Activated T-cell treated with anti-CD3 and anti-CD28 coated beads, Interleukin-2, amount 50 U/mL, for 4 hours (primary cell): ENCODE data around the gene SNCB. TPM values are rescaled to one million over a fixed set of nuclear protein-coding genes. Genes with fewer than 3 reads are reported as not detected.

Experiments
- ATAC-seq, 2 donors: fragments of 200-7000 bp; cut with Tn5 transposase; one replicate each; pipeline ENCODE4 v1.10.0; 2021
- DNase-seq: peaks from one replicate; pipeline ENCODE4 v3.0.0-alpha.2; 2020
- H3K27me3 Mint-ChIP-seq: one replicate; pipeline ENCODE4 v1.8.0; 2021; ENCODE audit warnings: low read depth, mixed read lengths
- H3K36me3 Mint-ChIP-seq: one replicate; pipeline ENCODE4 v1.8.0; 2022; ENCODE audit warnings: mixed read lengths; ENCODE audit not compliant: insufficient read depth
- H3K4me1 Mint-ChIP-seq: one replicate; pipeline ENCODE4 v1.8.0; 2021; ENCODE audit warnings: low read depth, mixed read lengths
- H3K4me3 Mint-ChIP-seq: one replicate; pipeline ENCODE4 v1.8.0; 2021; ENCODE audit warnings: mild to moderate bottlenecking, moderate library complexity, mixed read lengths
- H3K9me3 Mint-ChIP-seq: one replicate; pipeline ENCODE4 v1.8.0; 2021; ENCODE audit warnings: mixed read lengths
- total RNA-seq, 3 donors: library from RNA; stranded (reverse); gene quantifications; one replicate each; pipeline ENCODE4 v1.2.1, GENCODE V29; 2021

Gene SNCB
- total RNA-seq, 3 donors from 2014 or later = not detected

DNA sequence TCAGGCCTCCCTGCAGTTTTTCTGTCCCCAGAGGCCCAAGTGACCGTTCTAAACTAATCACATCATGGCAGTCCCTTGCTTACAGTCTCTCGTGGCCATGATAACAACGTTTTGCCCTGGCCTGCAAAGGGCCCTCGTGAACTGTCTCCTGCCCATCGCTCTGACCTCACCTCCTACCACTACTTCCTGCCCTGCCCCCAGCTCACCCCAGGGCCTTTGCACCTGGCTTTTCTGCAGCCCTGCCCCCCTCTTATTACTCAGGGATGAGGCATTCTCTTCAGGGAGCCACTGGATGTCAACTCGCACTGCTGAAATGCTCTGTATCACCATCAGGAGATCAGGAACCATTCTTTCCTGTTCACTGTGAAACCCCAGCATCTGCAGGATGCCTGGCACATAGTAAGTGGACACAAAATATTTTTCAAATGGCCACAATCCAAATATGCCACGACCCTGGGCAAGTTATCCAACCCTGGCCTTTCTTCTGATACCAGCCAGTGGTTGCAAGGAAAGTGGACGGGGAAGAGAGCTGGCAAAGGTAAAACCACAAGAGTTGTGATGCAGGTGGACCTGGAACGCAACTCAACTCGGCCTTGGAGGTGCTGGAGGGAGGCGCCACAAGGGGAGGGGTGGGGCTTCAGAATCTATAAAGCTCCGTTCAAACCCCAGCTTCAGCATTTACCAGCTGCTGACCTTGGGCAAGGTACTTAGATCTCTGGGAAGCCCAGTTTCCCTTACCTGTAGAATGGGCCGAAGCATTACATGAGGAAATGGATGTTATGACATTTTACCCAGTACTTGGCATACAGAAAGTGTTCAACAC, 1.7 kb downstream of the SNCB start:
- DNase-seq = no peak
- Mint-ChIP-seq H3K27me3 (peaks cover 65% of the 10 kb centered on the region), H3K36me3 (no peaks in the 10 kb centered on the region), H3K4me1 (peaks cover 15% of the 10 kb centered on the region), H3K9me3 (no peaks in the 10 kb centered on the region), H3K4me3 (no peak overlapping the region)
- no peak for ATAC-seq

DNA sequence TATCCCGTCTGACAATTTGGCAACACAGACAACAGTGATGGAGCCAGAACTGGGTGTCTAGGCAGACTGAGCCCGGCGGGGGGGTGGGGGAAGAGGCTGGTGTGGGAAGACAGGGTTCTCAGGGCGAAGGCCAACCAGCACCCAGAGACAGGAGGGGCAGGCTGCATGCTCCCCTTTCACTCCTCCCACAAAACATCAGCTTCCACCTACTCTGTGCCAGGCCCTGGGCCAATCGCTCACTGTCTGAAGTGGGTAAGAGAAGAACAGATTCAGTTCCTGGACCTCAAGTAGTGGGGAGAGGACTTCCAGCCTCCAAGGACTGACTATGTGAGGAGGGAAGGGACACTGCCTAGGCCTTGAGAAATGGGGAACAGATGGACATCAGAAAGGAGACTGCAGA, 2.8 kb downstream of the SNCB start:
- Mint-ChIP-seq H3K27me3 (peaks cover 59% of the 10 kb centered on the region), H3K9me3 (no peaks in the 10 kb centered on the region), H3K36me3 (no peaks in the 10 kb centered on the region), H3K4me3 (no peak overlapping the region), H3K4me1 (peaks cover 13% of the 10 kb centered on the region)
- ATAC-seq (no peak), DNase-seq (no peak)

DNA sequence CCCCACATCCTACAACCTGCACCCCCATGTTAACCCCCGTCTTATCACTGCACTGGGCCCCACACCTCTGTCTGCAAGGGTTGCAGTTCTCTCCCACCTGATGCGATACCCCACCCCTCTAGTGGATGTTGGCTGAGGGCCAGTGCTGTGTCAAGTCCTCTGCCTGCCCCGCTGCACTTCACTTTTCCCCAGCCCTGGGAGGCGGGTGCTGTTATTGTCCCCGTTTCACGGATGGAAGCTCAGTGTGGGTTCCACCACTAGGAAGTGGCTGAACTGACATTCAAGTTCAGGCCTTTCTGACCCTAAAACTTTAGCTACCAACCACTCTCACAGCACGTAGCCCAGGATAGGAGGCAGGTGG, 3.5 kb downstream of the SNCB start:
- DNase-seq = no peak
- Mint-ChIP-seq H3K9me3 (no peaks in the 10 kb centered on the region), H3K27me3 (peaks cover 59% of the 10 kb centered on the region), H3K4me1 (peaks cover 13% of the 10 kb centered on the region), H3K4me3 (no peak overlapping the region), H3K36me3 (no peaks in the 10 kb centered on the region)
- no peak for ATAC-seq

DNA sequence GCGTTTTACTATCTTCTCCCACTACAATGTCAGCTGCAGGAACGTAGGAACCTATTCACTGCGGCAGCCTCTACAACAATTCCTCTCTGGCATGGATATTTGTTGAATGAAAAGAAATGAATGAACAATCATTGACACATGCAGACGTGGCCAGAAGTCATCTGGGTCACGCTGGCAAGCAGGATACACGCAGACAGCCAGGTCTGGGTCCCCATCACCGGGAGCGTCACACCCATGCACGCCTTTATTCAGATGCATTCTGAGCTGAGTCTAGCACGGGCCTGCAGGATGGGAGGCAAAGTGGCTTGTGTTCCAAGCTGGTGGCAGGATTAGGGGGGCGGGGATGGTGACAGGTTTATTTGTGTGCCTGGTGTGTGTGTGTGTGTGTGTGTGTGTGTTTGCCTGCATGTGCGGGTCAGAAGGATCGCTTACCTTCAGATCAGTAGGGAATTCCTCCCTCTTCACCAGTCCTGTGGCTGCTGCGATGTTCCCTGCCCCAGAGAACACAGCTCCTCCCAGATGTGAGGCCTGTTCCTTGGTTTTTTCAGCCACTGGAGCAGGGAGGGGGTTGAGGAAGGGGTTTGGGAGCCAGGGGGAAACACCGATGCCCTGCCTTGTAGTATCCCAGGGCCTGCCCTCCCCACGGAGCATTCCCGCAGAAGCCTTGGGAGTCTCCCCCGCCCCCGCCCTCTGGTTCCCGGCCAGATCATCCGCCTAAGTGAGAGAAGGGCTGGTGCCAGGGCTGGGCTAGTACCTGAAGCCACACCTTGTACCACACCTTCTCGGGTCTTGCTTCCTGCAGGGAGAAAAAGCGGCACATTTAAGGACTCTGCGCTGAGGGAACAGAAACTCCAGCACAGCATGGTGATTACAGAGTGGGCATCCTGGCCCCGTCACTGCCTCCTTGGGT, 4.1 kb downstream of the SNCB start:
- peaks cover 13% of the 10 kb centered on the region for H3K4me1 Mint-ChIP-seq
- no peak overlapping the region for H3K4me3 Mint-ChIP-seq
- ATAC-seq (no peak), DNase-seq (no peak)
- no peaks in the 10 kb centered on the region for H3K9me3 Mint-ChIP-seq
- H3K36me3 Mint-ChIP-seq = no peaks in the 10 kb centered on the region
- H3K27me3 Mint-ChIP-seq = peaks cover 59% of the 10 kb centered on the region

DNA sequence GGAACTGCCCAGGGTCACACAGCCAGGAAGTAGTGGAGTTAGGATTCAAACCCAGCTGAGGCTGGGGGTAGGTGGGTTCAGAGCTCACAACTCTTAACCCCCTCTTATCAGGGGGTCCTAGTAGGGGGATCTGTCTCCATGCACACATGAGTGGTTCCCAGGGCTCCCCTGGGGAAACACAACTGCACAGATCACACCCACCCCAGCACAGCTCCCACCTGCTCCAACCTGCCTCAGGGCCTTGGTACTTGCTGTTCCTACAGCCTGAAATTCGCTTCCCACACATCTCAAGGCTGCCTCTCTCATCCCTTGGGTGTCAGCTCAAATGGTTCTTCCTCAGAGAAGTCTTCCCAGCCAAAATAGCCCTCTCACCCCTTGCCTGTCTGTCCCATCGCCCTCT, 4.8 kb downstream of the SNCB start:
- Mint-ChIP-seq H3K4me3 (no peak overlapping the region), H3K27me3 (peaks cover 56% of the 10 kb centered on the region), H3K36me3 (no peaks in the 10 kb centered on the region), H3K9me3 (no peaks in the 10 kb centered on the region), H3K4me1 (peaks cover 10% of the 10 kb centered on the region)
- DNase-seq = no peak
- no peak for ATAC-seq

GRCh38 chr5:176624938-176625337, 5.4 kb downstream of the SNCB start:
- H3K36me3 Mint-ChIP-seq = no peaks in the 10 kb centered on the region
- peaks cover 14% of the 10 kb centered on the region for H3K4me1 Mint-ChIP-seq
- no peaks in the 10 kb centered on the region for H3K9me3 Mint-ChIP-seq
- peaks cover 61% of the 10 kb centered on the region for H3K27me3 Mint-ChIP-seq
- ATAC-seq (no peak), DNase-seq (no peak)
- no peak overlapping the region for H3K4me3 Mint-ChIP-seq

GRCh38 chr5:176624142-176624541, 6.2 kb downstream of the SNCB start:
- ATAC-seq (no peak), DNase-seq (no peak)
- H3K4me1 Mint-ChIP-seq = peaks cover 15% of the 10 kb centered on the region
- H3K4me3 Mint-ChIP-seq = no peak overlapping the region
- H3K36me3 Mint-ChIP-seq = no peaks in the 10 kb centered on the region
- H3K27me3 Mint-ChIP-seq = peaks cover 62% of the 10 kb centered on the region
- H3K9me3 Mint-ChIP-seq = no peaks in the 10 kb centered on the region

- H3K4me3 Mint-ChIP-seq = no peak overlapping the region
- DNase-seq = no peak
- H3K9me3 Mint-ChIP-seq = no peaks in the 10 kb centered on the region
- H3K4me1 Mint-ChIP-seq = peaks cover 16% of the 10 kb centered on the region
- no peaks in the 10 kb centered on the region for H3K36me3 Mint-ChIP-seq
- ATAC-seq = no peak
- H3K27me3 Mint-ChIP-seq = peaks cover 58% of the 10 kb centered on the region
Measured at GRCh38 chr5:176621661-176622079, 8.7 kb downstream of the SNCB start.

DNA sequence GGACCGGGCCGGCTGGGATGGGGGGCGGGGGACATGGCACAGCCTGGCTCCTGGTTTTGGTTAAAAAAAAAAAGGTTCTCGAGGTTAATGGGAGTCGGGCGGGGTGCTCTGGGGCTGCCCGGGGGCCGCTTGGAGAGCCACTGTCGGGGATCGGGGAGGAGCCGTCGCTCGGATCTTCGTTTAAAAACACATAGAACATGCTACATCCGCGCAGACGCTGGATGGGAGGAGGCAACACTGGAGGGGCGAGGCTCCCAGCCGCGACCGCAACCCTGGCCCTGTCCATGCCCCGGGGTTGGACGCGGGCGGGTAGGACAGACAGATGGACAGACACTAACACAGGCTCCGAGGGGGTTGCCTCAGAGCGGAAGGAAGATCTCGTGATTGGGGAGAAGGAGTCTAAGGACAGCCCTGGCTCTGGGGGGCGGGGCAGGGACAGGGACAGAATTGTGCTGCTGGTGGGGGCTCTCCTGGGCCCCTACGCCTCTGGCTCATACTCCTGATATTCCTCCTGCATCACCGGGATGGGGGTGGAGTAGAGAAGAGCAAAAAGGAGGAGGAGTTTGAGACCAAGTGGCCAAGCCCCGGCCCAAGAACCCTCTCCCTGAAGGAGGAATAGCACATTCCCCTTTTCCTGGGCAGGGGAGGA, 9.9 kb downstream of the SNCB start:
- ATAC-seq (no peak), DNase-seq (no peak)
- Mint-ChIP-seq H3K4me3 (peak overlapping the region; percentile 64), H3K4me1 (peaks cover 16% of the 10 kb centered on the region), H3K36me3 (no peaks in the 10 kb centered on the region), H3K27me3 (peaks cover 63% of the 10 kb centered on the region), H3K9me3 (no peaks in the 10 kb centered on the region)

- H3K4me3 Mint-ChIP-seq = peak overlapping the region; percentile 64
- H3K4me1 Mint-ChIP-seq = peaks cover 16% of the 10 kb centered on the region
- no peak for DNase-seq
- H3K36me3 Mint-ChIP-seq = no peaks in the 10 kb centered on the region
- no peak for ATAC-seq
- H3K9me3 Mint-ChIP-seq = no peaks in the 10 kb centered on the region
- peaks cover 70% of the 10 kb centered on the region for H3K27me3 Mint-ChIP-seq
Measured at GRCh38 chr5:176619569-176620332, 10.6 kb downstream of the SNCB start.

GRCh38 chr5:176619203-176619568, 11.1 kb downstream of the SNCB start:
- peaks cover 72% of the 10 kb centered on the region for H3K27me3 Mint-ChIP-seq
- H3K36me3 Mint-ChIP-seq = no peaks in the 10 kb centered on the region
- DNase-seq (peak; percentile 71), ATAC-seq (peak; percentile 96)
- H3K4me3 Mint-ChIP-seq = no peak overlapping the region
- H3K4me1 Mint-ChIP-seq = peaks cover 16% of the 10 kb centered on the region
- no peaks in the 10 kb centered on the region for H3K9me3 Mint-ChIP-seq

DNA sequence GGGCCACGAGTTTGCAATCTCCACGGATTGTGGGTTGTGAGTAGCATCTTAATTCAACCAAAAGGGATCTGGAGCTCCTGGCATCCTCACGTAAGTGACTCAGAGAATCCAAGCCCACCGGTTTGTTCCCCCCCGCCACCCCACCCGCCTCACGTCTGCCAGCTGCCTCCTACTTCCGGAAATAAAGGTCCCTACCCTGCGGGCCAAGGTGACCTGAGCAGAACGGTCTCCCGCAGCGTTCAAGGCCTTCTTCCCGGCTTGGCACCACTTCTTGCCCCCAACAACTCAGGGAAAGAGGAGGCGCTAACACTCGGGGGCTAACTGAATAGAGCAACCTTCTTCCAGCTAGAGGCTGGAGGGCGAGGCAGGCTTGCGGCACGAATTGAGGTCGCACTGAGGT, 11.6 kb downstream of the SNCB start:
- Mint-ChIP-seq H3K4me1 (peaks cover 16% of the 10 kb centered on the region), H3K4me3 (no peak overlapping the region), H3K9me3 (no peaks in the 10 kb centered on the region), H3K27me3 (peaks cover 76% of the 10 kb centered on the region), H3K36me3 (no peaks in the 10 kb centered on the region)
- no peak for ATAC-seq
- DNase-seq = no peak

DNA sequence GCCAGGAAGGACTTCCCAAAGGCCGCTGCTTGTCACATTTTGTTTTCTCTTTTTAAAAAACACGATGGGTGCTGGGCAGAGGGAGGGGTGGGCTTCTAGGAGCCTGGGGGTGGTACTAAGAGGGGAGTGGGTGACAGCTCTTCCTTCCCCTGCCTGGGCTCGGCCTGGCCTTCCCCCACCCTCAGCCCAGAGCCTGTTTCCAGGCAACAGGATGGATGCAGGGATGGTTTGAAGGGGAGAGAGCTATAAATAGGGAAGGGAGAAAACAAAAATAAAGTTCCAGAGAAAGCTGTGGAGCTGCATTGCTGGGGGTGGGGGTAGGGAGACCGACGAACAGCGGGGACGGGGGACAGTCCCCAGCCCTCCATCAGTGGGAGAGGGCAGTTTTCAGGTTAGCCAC, 13.8 kb downstream of the SNCB start:
- ATAC-seq (no peak), DNase-seq (no peak)
- H3K36me3 Mint-ChIP-seq = no peaks in the 10 kb centered on the region
- H3K9me3 Mint-ChIP-seq = no peaks in the 10 kb centered on the region
- H3K4me1 Mint-ChIP-seq = peaks cover 18% of the 10 kb centered on the region
- no peak overlapping the region for H3K4me3 Mint-ChIP-seq
- peaks cover 84% of the 10 kb centered on the region for H3K27me3 Mint-ChIP-seq
